GM12878 (cell line): ENCODE results near the gene SPATA3. TPM values are rescaled to one million over a fixed set of nuclear protein-coding genes. Genes with fewer than 3 reads are reported as not detected.

Experiments used
- ATAC-seq: fragments of 200-7000 bp; cut with Tn5 transposase; 3 replicates; pipeline ENCODE4 v1.9.1; 2020; ENCODE audit warnings: mild to moderate bottlenecking, moderate library complexity
- BruUV-seq: library from RNA; stranded (reverse); fragments of 400-500 nt; replicated peaks from 2 replicates; lab custom pipeline; 2021; lab: Mats Ljungman, UMichigan
- CTCF ChIA-PET: fragments of 300-600 bp; sonication (Branson Sonifier 250); formaldehyde crosslinking; extraction: SDS; loops from one replicate; lab custom pipeline; 2021; ENCODE audit warnings: inconsistent platforms; lab: Yijun Ruan, JAX
- POLR2A ChIA-PET: fragments of 350-600 bp; formaldehyde crosslinking; extraction: SDS; loops from one replicate; lab custom pipeline; 2021; ENCODE audit warnings: inconsistent platforms; lab: Charles Lee
- RAD21 ChIA-PET: fragments of 300-600 bp; sonication (Branson Sonifier 250); formaldehyde crosslinking; loops from one replicate; lab custom pipeline; 2023; ENCODE audit warnings: antibody characterized with exemption; ENCODE audit not compliant: unreplicated experiment; lab: Charles Lee
- SMC1A ChIA-PET: fragments of 300-600 bp; sonication (Branson Sonifier 250); formaldehyde crosslinking; loops from one replicate; lab custom pipeline; 2023; ENCODE audit not compliant: unreplicated experiment, uncharacterized antibody; lab: Charles Lee
- DNase-seq: peaks from one replicate; pipeline ENCODE4 v3.0.0-alpha.2; 2011; ENCODE audit warnings: low read depth, low spot score
- FAIRE-seq: peaks from 3 replicates; lab custom pipeline; 2011; peaks lifted over from hg19 to GRCh38; lab: Jason Lieb, UNC
- H2AFZ ChIP-seq: 2 replicates; pipeline ENCODE4 v1.6.0; 2011; ENCODE audit warnings: low read depth, low read length, control low read depth; ENCODE audit not compliant: control insufficient read depth
- H3K27ac ChIP-seq: 2 replicates; pipeline ENCODE4 v1.5.1; 2011; ENCODE audit warnings: control low read depth; ENCODE audit not compliant: control insufficient read depth, insufficient read depth
- H3K27me3 ChIP-seq, 2 experiments: replicated peaks in 1 of 2; 2 replicates each; pipeline versions ENCODE4 v1.6.0 to v1.6.1; 2011; ENCODE audit warnings: low read length in 1 of 2; ENCODE audit not compliant: control insufficient read depth in 2 of 2, insufficient read depth in 2 of 2
- H3K36me3 ChIP-seq, 2 experiments: 2 replicates each; pipeline ENCODE4 v1.5.1; 2011; ENCODE audit warnings: low read length in 1 of 2; ENCODE audit not compliant: control insufficient read depth in 2 of 2, insufficient read depth in 2 of 2
- H3K4me1 ChIP-seq: 2 replicates; pipeline ENCODE4 v1.6.1; 2011; ENCODE audit warnings: mild to moderate bottlenecking, low read length, moderate library complexity, mixed read lengths; ENCODE audit not compliant: control insufficient read depth, insufficient read depth
- H3K4me2 ChIP-seq: 2 replicates; pipeline ENCODE4 v1.6.0; 2011; ENCODE audit warnings: control low read depth; ENCODE audit not compliant: control insufficient read depth, insufficient read depth
- H3K4me3 ChIP-seq: fragments of 200-600 bp; sonication (generic); 2 replicates; pipeline ENCODE4 v1.5.1; 2016
- H3K79me2 ChIP-seq: 2 replicates; pipeline ENCODE4 v1.6.0; 2011; ENCODE audit warnings: low read length; ENCODE audit not compliant: control insufficient read depth, insufficient read depth
- H3K9ac ChIP-seq: 2 replicates; pipeline ENCODE4 v1.8.0; 2011; ENCODE audit warnings: low read length, control low read depth, mixed read lengths; ENCODE audit not compliant: control insufficient read depth, insufficient read depth
- H3K9me3 ChIP-seq: replicated peaks from 3 replicates; pipeline ENCODE4 v1.5.1; 2011; ENCODE audit warnings: mild to moderate bottlenecking, low read length; ENCODE audit not compliant: control insufficient read depth, insufficient read depth
- H4K20me1 ChIP-seq: 2 replicates; pipeline ENCODE4 v1.6.0; 2011; ENCODE audit not compliant: control insufficient read depth, insufficient read depth
- CBX3 ChIP-seq: fragments of 200-600 bp; sonication (generic); IDR thresholded peaks from 2 replicates; pipeline ENCODE4 v1.6.1; 2016; ENCODE audit warnings: low read depth, borderline replicate concordance
- EP300 ChIP-seq, 2 experiments: fragments of 150-350 bp in 1 of 2; IDR thresholded peaks; 2 replicates each; pipeline ENCODE4 v1.6.1; 2011 to 2012; ENCODE audit warnings: low read depth in 2 of 2, low read length in 2 of 2, borderline replicate concordance in 1 of 2, improper control_type of control experiment in 1 of 2, inconsistent platforms in 1 of 2; ENCODE audit not compliant: control insufficient read depth in 1 of 2
- FOS ChIP-seq: IDR thresholded peaks from 3 replicates; pipeline ENCODE4 v1.6.1; 2011; ENCODE audit warnings: borderline replicate concordance; ENCODE audit not compliant: insufficient read length; ENCODE audit errors: extremely low read depth
- FOXM1 ChIP-seq: IDR thresholded peaks from 2 replicates; pipeline ENCODE4 v1.6.1; 2012; ENCODE audit warnings: low read depth, mild to moderate bottlenecking, inconsistent platforms, low read length, moderate library complexity
- IKZF2 ChIP-seq, 2 experiments: fragments of 450-650 bp; IDR thresholded peaks; 2 replicates each; pipeline ENCODE4 v1.6.1; 2017; ENCODE audit warnings: mild to moderate bottlenecking in 2 of 2, moderate library complexity in 2 of 2
- NFIC ChIP-seq: IDR thresholded peaks from 2 replicates; pipeline ENCODE4 v1.6.1; 2012; ENCODE audit warnings: low read depth, mild to moderate bottlenecking, inconsistent platforms, low read length, moderate library complexity
- NRF1 ChIP-seq: conservative IDR thresholded peaks from 2 replicates; pipeline ENCODE4 v1.6.1; 2011; ENCODE audit warnings: mild to moderate bottlenecking, low read depth, low read length, improper control_type of control experiment
- PAX5 ChIP-seq: IDR thresholded peaks from 2 replicates; pipeline ENCODE4 v1.6.1; 2011; ENCODE audit warnings: low read depth, low read length, borderline replicate concordance
- RAD21 ChIP-seq: IDR thresholded peaks from 2 replicates; pipeline ENCODE4 v1.6.1; 2011; ENCODE audit warnings: mild to moderate bottlenecking, low read depth, low read length, moderate library complexity; ENCODE audit not compliant: insufficient read depth
- RFX5 ChIP-seq: IDR thresholded peaks from 2 replicates; pipeline ENCODE4 v1.6.1; 2011; ENCODE audit warnings: low read depth, low read length, improper control_type of control experiment
- SMC3 ChIP-seq: IDR thresholded peaks from 2 replicates; pipeline ENCODE4 v1.6.1; 2011; ENCODE audit warnings: low read length, improper control_type of control experiment, borderline replicate concordance
- STAT1 ChIP-seq: fragments of 450-650 bp; conservative IDR thresholded peaks from 2 replicates; pipeline ENCODE4 v1.6.1; 2014; ENCODE audit warnings: antibody characterized with exemption, mild to moderate bottlenecking
- TCF12 ChIP-seq: IDR thresholded peaks from 2 replicates; pipeline ENCODE4 v1.6.1; 2011; ENCODE audit warnings: low read depth, mild to moderate bottlenecking, low read length
- ZSCAN29 ChIP-seq: fragments of 450-650 bp; IDR thresholded peaks from 2 replicates; pipeline ENCODE4 v1.6.1; 2017; ENCODE audit warnings: mild to moderate bottlenecking, moderate library complexity
- WGBS: methylation state at CpG from one replicate; pipeline ENCODE4 v1.1.6; 2016; ENCODE audit warnings: low lambda C conversion rate; ENCODE audit not compliant: insufficient replicate concordance, insufficient coverage; ENCODE audit errors: missing lambda C conversion rate; 5-methylcytosine and 5-hydroxymethylcytosine counted together
- in situ Hi-C: fragments of 300-500 bp; cut with MboI; formaldehyde crosslinking; loops from 9 replicates; pipeline ENCODE4 v1.14.3; 2018; ENCODE audit warnings: mixed read lengths
- intact Hi-C: fragments of 100-400 bp; cut with micrococcal nuclease; formaldehyde crosslinking; loops from one replicate; pipeline ENCODE4 v1.14.2; 2022; ENCODE audit not compliant: unreplicated experiment
- polyA plus RNA-seq, 11 experiments: library from polyadenylated mRNA; depleted of rRNA in 4 of 11; unstranded in 6 of 11; stranded (reverse) in 5 of 11; fragments of >200 nt; fragmentation: Nextera tagmentation in 4 of 11; fragmentation: Illumina TruSeq in 1 of 11; extraction: Ambion mirVana in 4 of 11; extraction: Trizol in 1 of 11; gene quantifications; 1 replicate in 1 of 11; 2 replicates in 10 of 11; pipeline versions ENCODE4 v1.2.1 to v1.2.3, GENCODE V29; 2011 to 2016; ENCODE audit warnings: inconsistent platforms in 2 of 11, missing spikeins in 2 of 11, low read depth in 1 of 11
- total RNA-seq, 4 experiments: library from RNA; depleted of rRNA in 3 of 4; stranded (reverse); fragments of >200 nt in 3 of 4; fragmentation: Illumina TruSeq in 1 of 4; extraction: Trizol in 1 of 4; gene quantifications; 2 replicates each; pipeline versions ENCODE4 v1.2.1 to v1.2.3, GENCODE V29; 2013 to 2021
- TF ChIP-seq, protein P1 (sequence below), 3 experiments: IDR thresholded peaks in 2 of 3; conservative IDR thresholded peaks in 1 of 3; 2 replicates each; pipeline ENCODE4 v1.5.1; 2011; ENCODE audit warnings: low read depth in 3 of 3, low read length in 3 of 3, mild to moderate bottlenecking in 3 of 3, control low read depth in 2 of 3, moderate library complexity in 2 of 3, inconsistent platforms in 1 of 3, mixed read lengths in 1 of 3; ENCODE audit not compliant: control insufficient read depth in 2 of 3, insufficient read depth in 1 of 3; ENCODE audit errors: extremely low read depth in 1 of 3
- TF ChIP-seq, protein P2 (sequence below): fragments of 450-650 bp; IDR thresholded peaks from 2 replicates; pipeline ENCODE4 v1.6.1; 2018; ENCODE audit warnings: mild to moderate bottlenecking, low read depth, moderate library complexity; ENCODE audit not compliant: partially characterized antibody
- TF ChIP-seq, protein P3 (sequence below): IDR thresholded peaks from 2 replicates; pipeline ENCODE4 v1.6.1; 2012; ENCODE audit warnings: low read depth, low read length, improper control_type of control experiment
- TF ChIP-seq, protein P4 (sequence below): fragments of 450-650 bp; IDR thresholded peaks from 2 replicates; pipeline ENCODE4 v1.6.1; 2017; ENCODE audit warnings: borderline replicate concordance

The SPATA3 gene
- total and polyA plus RNA-seq, 10 of the 15 experiments (the other 5 are each of a cell fraction or from before 2014, with no cell fraction given), result not detected

DNA sequence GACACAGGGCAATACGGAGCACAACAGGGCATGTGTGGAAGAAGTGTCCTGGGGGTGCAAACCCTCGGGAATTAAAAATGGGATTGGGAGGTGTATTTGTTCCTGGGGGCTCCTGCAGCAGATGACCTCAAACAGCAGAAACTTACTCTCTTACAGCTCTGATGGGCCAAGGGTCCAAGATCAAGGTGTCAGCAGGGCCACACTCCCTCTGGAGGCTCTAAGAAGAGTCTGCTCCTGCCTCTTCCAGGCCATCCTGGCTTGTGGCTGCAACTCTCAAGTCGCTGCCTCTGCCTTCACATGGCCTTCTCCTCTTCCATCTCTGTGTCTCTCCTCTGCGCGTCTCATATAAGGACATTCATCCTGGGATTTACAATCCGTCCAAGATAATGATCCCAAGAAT, 12.4 kb upstream of the SPATA3 start:
- Histone ChIP-seq H3K9me3 (no peaks in the 10 kb centered on the region), H3K4me2 (peak overlapping the region; percentile 99), H3K36me3 (no peaks in the 10 kb centered on the region), H3K9ac (peak overlapping the region; percentile 56), H3K27ac (peak overlapping the region; percentile 100), H3K4me3 (peak overlapping the region; percentile 24; the same call in 1 of the 2 replicates), H3K4me1 (peaks cover 75% of the 10 kb centered on the region), H2AFZ (no peak overlapping the region), H3K79me2 (peaks cover 49% of the 10 kb centered on the region), H4K20me1 (no peaks in the 10 kb centered on the region), H3K27me3 (no peaks in the 10 kb centered on the region)
- ChIA-PET RAD21 (interaction anchor here (1.0 to 10.9 kb wide), 8 partner anchors 9 to 110 kb away, joined by 3 to 400 read pairs (median 68); partner anchors contain the start of gene GPR55), CTCF (interaction anchor here (2.1 to 10.9 kb wide), 8 partner anchors 9 to 159 kb away, joined by 4 to 372 read pairs (median 64); partner anchors contain the start of gene GPR55), POLR2A (interaction anchor here (0.6 to 8.4 kb wide), 8 partner anchors 10 to 102 kb away, joined by 4 to 144 read pairs (median 14); partner anchors contain the start of gene GPR55), SMC1A (interaction anchor here (1.3 to 10.0 kb wide), 9 partner anchors 12 to 160 kb away, joined by 4 to 411 read pairs (median 61); partner anchors contain the start of gene GPR55)
- FAIRE-seq (no peak), ATAC-seq (no peak), DNase-seq (no peak)
- BruUV-seq, result TSS peak; percentile 62
- in situ Hi-C loops (loop anchor here (10.0 kb wide), 1 partner anchor 59 kb away; the partner anchor contains the start of gene GPR55), intact Hi-C loops (no loop called here)
- 64% methylated on average over 6 of the region's 6 CpGs for WGBS
- TF ChIP-seq EP300 (IDR thresholded peaks at IDR 0.05; ENCODE audit: borderline replicate concordance in 1 of 2, control insufficient read depth in 1 of 2, low read depth in 2 of 2, low read length in 2 of 2), result no peak
- no peak for TF ChIP-seq FOXM1
- TF ChIP-seq, protein P1, sequence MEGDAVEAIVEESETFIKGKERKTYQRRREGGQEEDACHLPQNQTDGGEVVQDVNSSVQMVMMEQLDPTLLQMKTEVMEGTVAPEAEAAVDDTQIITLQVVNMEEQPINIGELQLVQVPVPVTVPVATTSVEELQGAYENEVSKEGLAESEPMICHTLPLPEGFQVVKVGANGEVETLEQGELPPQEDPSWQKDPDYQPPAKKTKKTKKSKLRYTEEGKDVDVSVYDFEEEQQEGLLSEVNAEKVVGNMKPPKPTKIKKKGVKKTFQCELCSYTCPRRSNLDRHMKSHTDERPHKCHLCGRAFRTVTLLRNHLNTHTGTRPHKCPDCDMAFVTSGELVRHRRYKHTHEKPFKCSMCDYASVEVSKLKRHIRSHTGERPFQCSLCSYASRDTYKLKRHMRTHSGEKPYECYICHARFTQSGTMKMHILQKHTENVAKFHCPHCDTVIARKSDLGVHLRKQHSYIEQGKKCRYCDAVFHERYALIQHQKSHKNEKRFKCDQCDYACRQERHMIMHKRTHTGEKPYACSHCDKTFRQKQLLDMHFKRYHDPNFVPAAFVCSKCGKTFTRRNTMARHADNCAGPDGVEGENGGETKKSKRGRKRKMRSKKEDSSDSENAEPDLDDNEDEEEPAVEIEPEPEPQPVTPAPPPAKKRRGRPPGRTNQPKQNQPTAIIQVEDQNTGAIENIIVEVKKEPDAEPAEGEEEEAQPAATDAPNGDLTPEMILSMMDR (IDR thresholded peaks at IDR 0.05 in 2 of 3, conservative IDR thresholded peaks at IDR 0.05 in 1 of 3; ENCODE audit: control insufficient read depth in 2 of 3, extremely low read depth in 1 of 3, insufficient read depth in 1 of 3, low read depth in 3 of 3, low read length in 3 of 3), result peak in 1 of 3 experiments; percentile 3; a peak in 1 of 6 replicates
- TF ChIP-seq TCF12, result no peak
- TF ChIP-seq, protein P2, sequence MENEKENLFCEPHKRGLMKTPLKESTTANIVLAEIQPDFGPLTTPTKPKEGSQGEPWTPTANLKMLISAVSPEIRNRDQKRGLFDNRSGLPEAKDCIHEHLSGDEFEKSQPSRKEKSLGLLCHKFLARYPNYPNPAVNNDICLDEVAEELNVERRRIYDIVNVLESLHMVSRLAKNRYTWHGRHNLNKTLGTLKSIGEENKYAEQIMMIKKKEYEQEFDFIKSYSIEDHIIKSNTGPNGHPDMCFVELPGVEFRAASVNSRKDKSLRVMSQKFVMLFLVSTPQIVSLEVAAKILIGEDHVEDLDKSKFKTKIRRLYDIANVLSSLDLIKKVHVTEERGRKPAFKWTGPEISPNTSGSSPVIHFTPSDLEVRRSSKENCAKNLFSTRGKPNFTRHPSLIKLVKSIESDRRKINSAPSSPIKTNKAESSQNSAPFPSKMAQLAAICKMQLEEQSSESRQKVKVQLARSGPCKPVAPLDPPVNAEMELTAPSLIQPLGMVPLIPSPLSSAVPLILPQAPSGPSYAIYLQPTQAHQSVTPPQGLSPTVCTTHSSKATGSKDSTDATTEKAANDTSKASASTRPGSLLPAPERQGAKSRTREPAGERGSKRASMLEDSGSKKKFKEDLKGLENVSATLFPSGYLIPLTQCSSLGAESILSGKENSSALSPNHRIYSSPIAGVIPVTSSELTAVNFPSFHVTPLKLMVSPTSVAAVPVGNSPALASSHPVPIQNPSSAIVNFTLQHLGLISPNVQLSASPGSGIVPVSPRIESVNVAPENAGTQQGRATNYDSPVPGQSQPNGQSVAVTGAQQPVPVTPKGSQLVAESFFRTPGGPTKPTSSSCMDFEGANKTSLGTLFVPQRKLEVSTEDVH, result no peak
- 0 out of 2 replicates have a peak, but pooled peaks have one; percentile 12 for TF ChIP-seq RAD21
- no peak for TF ChIP-seq RFX5
- peak; percentile 16; the same call in 1 of the 2 replicates for TF ChIP-seq SMC3
- no peak for TF ChIP-seq NFIC
- TF ChIP-seq PAX5, result no peak
- TF ChIP-seq, protein P3, sequence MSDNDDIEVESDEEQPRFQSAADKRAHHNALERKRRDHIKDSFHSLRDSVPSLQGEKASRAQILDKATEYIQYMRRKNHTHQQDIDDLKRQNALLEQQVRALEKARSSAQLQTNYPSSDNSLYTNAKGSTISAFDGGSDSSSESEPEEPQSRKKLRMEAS, result no peak
- no peak for TF ChIP-seq CBX3
- TF ChIP-seq IKZF2 (IDR thresholded peaks at IDR 0.05), result no peak
- TF ChIP-seq STAT1, result no peak
- no peak for TF ChIP-seq FOS
- no peak for TF ChIP-seq NRF1
- TF ChIP-seq ZSCAN29, result no peak
- TF ChIP-seq, protein P4, sequence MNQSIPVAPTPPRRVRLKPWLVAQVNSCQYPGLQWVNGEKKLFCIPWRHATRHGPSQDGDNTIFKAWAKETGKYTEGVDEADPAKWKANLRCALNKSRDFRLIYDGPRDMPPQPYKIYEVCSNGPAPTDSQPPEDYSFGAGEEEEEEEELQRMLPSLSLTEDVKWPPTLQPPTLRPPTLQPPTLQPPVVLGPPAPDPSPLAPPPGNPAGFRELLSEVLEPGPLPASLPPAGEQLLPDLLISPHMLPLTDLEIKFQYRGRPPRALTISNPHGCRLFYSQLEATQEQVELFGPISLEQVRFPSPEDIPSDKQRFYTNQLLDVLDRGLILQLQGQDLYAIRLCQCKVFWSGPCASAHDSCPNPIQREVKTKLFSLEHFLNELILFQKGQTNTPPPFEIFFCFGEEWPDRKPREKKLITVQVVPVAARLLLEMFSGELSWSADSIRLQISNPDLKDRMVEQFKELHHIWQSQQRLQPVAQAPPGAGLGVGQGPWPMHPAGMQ, result no peak
